Keratinocyte (primary cell): ENCODE measurements around the gene CELA2B. TPM values are rescaled to one million over a fixed set of nuclear protein-coding genes. Genes with fewer than 3 reads are reported as not detected.
A peak's percentile ranks its signal among the peaks of the same experiment; 100 is the strongest.

ENCODE experiments used
- DNase-seq: peaks from one replicate; pipeline ENCODE4 v3.0.0-alpha.2; 2011; ENCODE audit warnings: low read depth, missing footprints, low spot score
- FAIRE-seq: peaks from 2 replicates; lab custom pipeline; 2011; peaks lifted over from hg19 to GRCh38; lab: Jason Lieb, UNC
- H2AFZ ChIP-seq: 2 replicates; pipeline ENCODE4 v1.6.0; 2012; ENCODE audit warnings: low read length, control low read depth, inconsistent platforms; ENCODE audit not compliant: control insufficient read depth
- H3K27ac ChIP-seq: 2 replicates; pipeline ENCODE4 v1.5.1; 2011; ENCODE audit warnings: low read length; ENCODE audit not compliant: control insufficient read depth, insufficient read depth
- H3K27me3 ChIP-seq: 3 replicates; pipeline ENCODE4 v1.6.0; 2011; ENCODE audit warnings: low read length; ENCODE audit not compliant: control insufficient read depth, insufficient read depth; ENCODE audit errors: extremely low read depth
- H3K36me3 ChIP-seq, 2 experiments: 2 replicates in 1 of 2; 3 replicates in 1 of 2; pipeline ENCODE4 v1.5.1; 2011; ENCODE audit warnings: low read length in 2 of 2, mild to moderate bottlenecking in 1 of 2; ENCODE audit not compliant: control insufficient read depth in 2 of 2, insufficient read depth in 2 of 2; ENCODE audit errors: extremely low read depth in 1 of 2
- H3K4me1 ChIP-seq: 3 replicates; pipeline ENCODE4 v1.5.1; 2011; ENCODE audit warnings: low read length; ENCODE audit not compliant: control insufficient read depth, insufficient read depth; ENCODE audit errors: extremely low read depth
- H3K4me2 ChIP-seq: 3 replicates; pipeline ENCODE4 v1.6.0; 2011; ENCODE audit warnings: low read depth, low read length; ENCODE audit not compliant: control insufficient read depth, insufficient read depth; ENCODE audit errors: extremely low read depth
- H3K4me3 ChIP-seq, 3 experiments: fragments of 200-600 bp in 1 of 3; sonication (generic) in 1 of 3; 2 replicates in 2 of 3; 3 replicates in 1 of 3; pipeline ENCODE4 v1.5.1; 2011 to 2016; ENCODE audit warnings: low read length in 3 of 3, mild to moderate bottlenecking in 3 of 3, control low read depth in 2 of 3, inconsistent platforms in 1 of 3, low read depth in 1 of 3, mixed read lengths in 1 of 3, mixed run types in 1 of 3, moderate library complexity in 1 of 3; ENCODE audit not compliant: control insufficient read depth in 2 of 3, insufficient read depth in 2 of 3; ENCODE audit errors: extremely low read depth in 1 of 3
- H3K79me2 ChIP-seq: 2 replicates; pipeline ENCODE4 v1.6.0; 2012; ENCODE audit warnings: low read length; ENCODE audit not compliant: control insufficient read depth, insufficient read depth
- H3K9ac ChIP-seq: 3 replicates; pipeline ENCODE4 v1.6.0; 2011; ENCODE audit warnings: low read length; ENCODE audit not compliant: control insufficient read depth, insufficient read depth; ENCODE audit errors: extremely low read depth
- H3K9me1 ChIP-seq: 3 replicates; pipeline ENCODE4 v1.6.0; 2011; ENCODE audit warnings: low read length; ENCODE audit not compliant: control insufficient read depth, insufficient read depth; ENCODE audit errors: extremely low read depth
- H3K9me3 ChIP-seq: 2 replicates; pipeline ENCODE4 v1.5.1; 2012; ENCODE audit warnings: low read depth, low read length; ENCODE audit not compliant: control insufficient read depth
- H4K20me1 ChIP-seq: 3 replicates; pipeline ENCODE4 v1.6.0; 2011; ENCODE audit warnings: low read length; ENCODE audit not compliant: control insufficient read depth, insufficient read depth; ENCODE audit errors: extremely low read depth
- CTCF ChIP-seq, 3 experiments: IDR thresholded peaks in 1 of 3; conservative IDR thresholded peaks in 1 of 3; optimal IDR thresholded peaks in 1 of 3; 2 replicates in 2 of 3; 3 replicates in 1 of 3; pipeline versions ENCODE3 to v1.5.1; 2011; ENCODE audit warnings: low read length in 3 of 3, mild to moderate bottlenecking in 3 of 3, moderate library complexity in 2 of 3, control low read depth in 1 of 3, inconsistent platforms in 1 of 3; ENCODE audit not compliant: insufficient read depth in 2 of 3; ENCODE audit errors: extremely low read depth in 1 of 3
- EZH2 ChIP-seq: IDR thresholded peaks from one replicate; pipeline ENCODE4 v1.6.1; 2012; ENCODE audit warnings: inconsistent platforms, mild to moderate bottlenecking, low read length, moderate library complexity
- dilution Hi-C: fragments of 300-500 bp; cut with MboI; formaldehyde crosslinking; loops from one replicate; pipeline ENCODE4 v1.7.0; 2020; ENCODE audit warnings: low sequenced_read_pairs; ENCODE audit not compliant: extremely low pct_ligation_motif_present
- polyA plus RNA-seq, 5 experiments: library from polyadenylated mRNA; depleted of rRNA in 3 of 5; stranded (reverse) in 3 of 5; stranded (forward) in 1 of 5; unstranded in 1 of 5; fragments of >200 nt; gene quantifications; 1 replicate in 1 of 5; 2 replicates in 3 of 5; 3 replicates in 1 of 5; pipeline versions ENCODE4 v1.2.1 to v1.2.3, GENCODE V29; 2011 to 2012; ENCODE audit warnings: missing spikeins in 2 of 5, low read depth in 1 of 5, low replicate concordance in 1 of 5

Gene CELA2B
- polyA plus RNA-seq, 1 donor (not counting 4 experiments of a cell fraction or from before 2014, with no cell fraction given) = not detected

GRCh38 chr1:15523104-15524020 lies 47.5 kb downstream of the CELA2B start:
- peak overlapping the region; percentile 69 to 71 (median 69) for H3K4me3 ChIP-seq
- no peaks in the 10 kb centered on the region for H3K27me3 ChIP-seq
- H2AFZ ChIP-seq = peak overlapping the region; percentile 21
- peak overlapping the region; percentile 71 for H3K4me2 ChIP-seq
- dilution Hi-C loops = no loop called here
- no peaks in the 10 kb centered on the region for H3K9me3 ChIP-seq
- peak overlapping the region; percentile 22 for H3K27ac ChIP-seq
- no peak for TF ChIP-seq EZH2
- TF ChIP-seq CTCF (optimal IDR thresholded peaks at IDR 0.05 in 1 of 3, IDR thresholded peaks at IDR 0.05 in 1 of 3, conservative IDR thresholded peaks at IDR 0.05 in 1 of 3; ENCODE audit: extremely low read depth in 1 of 3, insufficient read depth in 2 of 3, low read length in 3 of 3) = no peak
- H3K9ac ChIP-seq = peak overlapping the region; percentile 67
- H3K79me2 ChIP-seq = peaks cover 12% of the 10 kb centered on the region
- H4K20me1 ChIP-seq = no peaks in the 10 kb centered on the region
- H3K9me1 ChIP-seq = no peaks in the 10 kb centered on the region
- FAIRE-seq (no peak), DNase-seq (no peak)
- H3K36me3 ChIP-seq = no peaks in the 10 kb centered on the region
- H3K4me1 ChIP-seq = peaks cover 21% of the 10 kb centered on the region

- no peaks in the 10 kb centered on the region for H3K36me3 ChIP-seq
- DNase-seq (no peak), FAIRE-seq (no peak)
- H3K79me2 ChIP-seq = peaks cover 15% of the 10 kb centered on the region
- peak within 1 kb of the TSS; percentile 83 for H3K9ac ChIP-seq
- dilution Hi-C loops = no loop called here
- H3K9me1 ChIP-seq = no peaks in the 10 kb centered on the region
- peaks cover 21% of the 10 kb centered on the region for H3K4me1 ChIP-seq
- no peaks in the 10 kb centered on the region for H4K20me1 ChIP-seq
- peak within 1 kb of the TSS; percentile 88 for H2AFZ ChIP-seq
- H3K4me2 ChIP-seq = peak within 1 kb of the TSS; percentile 95
- H3K9me3 ChIP-seq = no peaks in the 10 kb centered on the region
- no peaks in the 10 kb centered on the region for H3K27me3 ChIP-seq
- peak within 1 kb of the TSS; percentile 88 for H3K27ac ChIP-seq
- no peak for TF ChIP-seq CTCF (optimal IDR thresholded peaks at IDR 0.05 in 1 of 3, IDR thresholded peaks at IDR 0.05 in 1 of 3, conservative IDR thresholded peaks at IDR 0.05 in 1 of 3; ENCODE audit: extremely low read depth in 1 of 3, insufficient read depth in 2 of 3, low read length in 3 of 3)
- TF ChIP-seq EZH2 = no peak
- peak within 1 kb of the TSS; percentile 69 to 83 (median 72) for H3K4me3 ChIP-seq
Observed at GRCh38 chr1:15524021-15524282, 48.0 kb downstream of the CELA2B start, which contains the start of gene CASP9. CASP9 (minus strand) TSS chr1:15524215; CDS start chr1:15524200, 15 bp downstream.
